ENCODE measurements around the gene TRIM15. TPM values are rescaled to one million over a fixed set of nuclear protein-coding genes. Genes with fewer than 3 reads are reported as not detected.

The TRIM15 gene
- total RNA-seq, 2 experiments from 2014 or later: 0.63 to 1.6 TPM

Other genes starting within 250 kb of the TRIM15 start
- 1,000 to 10,000 TPM; 1,413 to 1,470 TPM for gene HLA-A, start 221.0 kb upstream of the TRIM15 start, total RNA-seq
- gene POLR1H, start 102.3 kb upstream of the TRIM15 start, total RNA-seq: 10 to 100 TPM; 69.4 to 73.2 TPM
- gene PPP1R11, start 96.3 kb upstream of the TRIM15 start, total RNA-seq: 10 to 100 TPM; 51.3 to 55.0 TPM
- not detected for gene RNF39, start 87.8 kb upstream of the TRIM15 start, total RNA-seq
- not detected for gene TRIM31, start 50.5 kb upstream of the TRIM15 start, total RNA-seq
- not detected for gene TRIM40, start 27.4 kb upstream of the TRIM15 start, total RNA-seq
- gene TRIM10, start 2.3 kb upstream of the TRIM15 start, total RNA-seq: under 1 TPM; 0.36 to 0.38 TPM
- gene TRIM26, start 49.9 kb downstream of the TRIM15 start, total RNA-seq: 10 to 100 TPM; 64.3 to 65.1 TPM
- 10 to 100 TPM; 13.7 to 15.6 TPM for gene TRIM39, start 163.4 kb downstream of the TRIM15 start, total RNA-seq
- 10 to 100 TPM; 34.6 to 38.3 TPM for gene RPP21, start 181.6 kb downstream of the TRIM15 start, total RNA-seq